Thoracic aorta (tissue), 2 donors: ENCODE measurements around the gene PTCSC3. TPM values are rescaled to one million over a fixed set of nuclear protein-coding genes. Genes with fewer than 3 reads are reported as not detected.

Experiments
- ATAC-seq: fragments of 150-250 bp; one replicate; pipeline ENCODE4 v1.8.0; 2017; ENCODE audit warnings: low read depth; ENCODE audit not compliant: insufficient number of reproducible peaks, low FRiP score
- DNase-seq: peaks from one replicate; pipeline ENCODE4 v3.0.0-alpha.2; 2020; ENCODE audit warnings: low spot score
- H3K27ac ChIP-seq, 2 donors: fragments of 200-600 bp; sonication (generic); 1 replicate in 1 of 2; 2 replicates in 1 of 2; pipeline ENCODE4 v1.5.1; 2016; ENCODE audit warnings: mild to moderate bottlenecking in 2 of 2, moderate library complexity in 2 of 2
- H3K27me3 ChIP-seq: fragments of 200-600 bp; sonication (generic); replicated peaks from 2 replicates; pipeline ENCODE4 v1.6.0; 2016; ENCODE audit warnings: mild to moderate bottlenecking; ENCODE audit not compliant: insufficient read depth
- H3K36me3 ChIP-seq: fragments of 200-600 bp; sonication (generic); one replicate; pipeline ENCODE4 v1.5.1; 2016
- H3K4me1 ChIP-seq, 2 donors: fragments of 200-600 bp; sonication (generic); 1 replicate in 1 of 2; 2 replicates in 1 of 2; pipeline versions ENCODE4 v1.5.1 to v1.6.0; 2016; ENCODE audit warnings: low read depth in 2 of 2, mild to moderate bottlenecking in 1 of 2; ENCODE audit not compliant: control insufficient read depth in 1 of 2
- H3K4me3 ChIP-seq: fragments of 200-600 bp; sonication (generic); 2 replicates; pipeline ENCODE4 v1.5.1; 2016; ENCODE audit warnings: mild to moderate bottlenecking
- H3K9me3 ChIP-seq: fragments of 200-600 bp; sonication (generic); 2 replicates; pipeline ENCODE4 v1.5.1; 2016
- CTCF ChIP-seq: fragments of 200-600 bp; sonication (generic); IDR thresholded peaks from one replicate; pipeline ENCODE4 v1.5.1; 2019; ENCODE audit warnings: antibody characterized with exemption
- total RNA-seq, 2 donors: library from RNA; depleted of rRNA; stranded (reverse); fragments of >200 nt; gene quantifications; one replicate each; pipeline versions ENCODE4 v1.1.0 to v1.2.3, GENCODE V29; 2016

Gene PTCSC3
- total RNA-seq, 2 donors from 2014 or later = not detected

DNA sequence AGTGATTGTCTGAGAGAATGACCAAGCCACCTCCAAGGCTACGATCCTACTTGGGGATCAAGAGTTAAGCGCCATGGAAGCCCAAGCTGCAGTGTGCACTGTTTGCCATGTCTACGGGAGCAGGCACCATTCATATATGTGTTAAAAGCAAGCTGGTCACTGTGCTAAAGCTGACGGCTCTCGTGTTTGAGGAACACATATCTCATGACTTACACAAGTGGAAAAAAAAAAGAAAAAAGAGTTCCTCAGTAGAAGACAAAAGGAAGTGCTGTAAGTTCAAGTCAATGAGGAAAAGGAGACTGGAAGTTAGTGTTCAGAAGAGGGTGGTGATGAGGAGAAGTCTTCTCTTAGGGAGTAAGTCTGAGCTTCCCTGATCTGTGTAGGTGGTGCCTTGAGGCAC lies 4.9 kb upstream of the PTCSC3 start:
- no peaks in the 10 kb centered on the region for H3K36me3 ChIP-seq
- DNase-seq = no peak
- H3K27ac ChIP-seq = no peak overlapping the region
- H3K4me3 ChIP-seq = no peak overlapping the region
- no peaks in the 10 kb centered on the region for H3K27me3 ChIP-seq
- no peaks in the 10 kb centered on the region for H3K4me1 ChIP-seq
- no peaks in the 10 kb centered on the region for H3K9me3 ChIP-seq
- no peak for TF ChIP-seq CTCF
- no peak for ATAC-seq

GRCh38 chr14:36177489-36177888 lies 967 bp upstream of the PTCSC3 start:
- no peak for DNase-seq
- no peak for TF ChIP-seq CTCF
- H3K9me3 ChIP-seq = no peaks in the 10 kb centered on the region

GRCh38 chr14:36174767-36175424 lies 1.6 kb downstream of the PTCSC3 start:
- H3K9me3 ChIP-seq = no peaks in the 10 kb centered on the region
- no peak for TF ChIP-seq CTCF
- ATAC-seq (no peak), DNase-seq (no peak)
- no peak overlapping the region for H3K4me3 ChIP-seq
- no peaks in the 10 kb centered on the region for H3K27me3 ChIP-seq
- no peaks in the 10 kb centered on the region for H3K4me1 ChIP-seq
- no peak overlapping the region for H3K27ac ChIP-seq
- H3K36me3 ChIP-seq = no peaks in the 10 kb centered on the region

More at GRCh38 chr14:36177489-36177888, 967 bp upstream of the PTCSC3 start:
- Histone ChIP-seq H3K4me3 (no peak overlapping the region), H3K4me1 (no peaks in the 10 kb centered on the region), H3K36me3 (no peaks in the 10 kb centered on the region), H3K27me3 (no peaks in the 10 kb centered on the region), H3K27ac (no peak overlapping the region)
- no peak for ATAC-seq

DNA sequence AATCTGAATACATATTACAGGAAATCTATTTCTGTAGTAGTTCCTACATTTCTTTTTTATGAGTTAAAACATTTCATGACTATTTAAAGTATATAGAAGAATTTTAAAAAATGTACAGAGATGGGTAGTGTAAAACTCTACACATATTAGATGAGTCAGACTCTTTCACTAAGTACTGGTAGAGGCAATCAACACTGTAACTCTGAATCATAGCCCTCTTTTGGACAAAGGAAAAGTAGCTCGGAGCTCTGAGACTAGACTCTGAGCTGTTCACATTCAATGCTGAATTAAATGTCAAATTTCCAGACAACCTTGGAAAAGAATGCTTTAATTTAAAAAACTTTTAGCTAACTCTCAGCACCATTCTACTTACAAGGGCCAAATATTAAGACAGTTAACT lies 3.4 kb downstream of the PTCSC3 start:
- no peak for DNase-seq

DNA sequence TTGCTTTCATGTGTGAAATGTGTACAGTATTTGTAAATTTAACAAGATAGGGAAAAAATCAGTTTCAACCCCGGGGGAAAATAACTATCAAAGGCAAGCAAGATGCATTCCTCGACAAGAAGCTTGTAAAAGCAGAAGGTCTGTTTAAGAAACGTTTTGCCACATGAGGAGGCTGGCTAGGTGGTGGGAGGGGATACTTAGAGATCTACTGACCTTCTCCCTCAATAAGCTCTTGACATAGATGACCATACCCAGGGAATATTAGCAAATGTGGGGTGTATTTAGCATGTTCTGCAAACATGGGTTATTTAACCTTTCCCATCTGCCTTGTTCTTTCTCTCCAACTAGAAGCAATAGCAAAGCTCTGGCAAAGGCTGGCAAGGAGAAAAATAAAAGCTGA lies 4.9 kb downstream of the PTCSC3 start:
- no peak for DNase-seq
- Histone ChIP-seq H3K36me3 (no peaks in the 10 kb centered on the region), H3K4me3 (no peak overlapping the region), H3K27me3 (no peaks in the 10 kb centered on the region), H3K4me1 (no peaks in the 10 kb centered on the region), H3K27ac (no peak overlapping the region), H3K9me3 (no peaks in the 10 kb centered on the region)
- no peak for ATAC-seq
- no peak for TF ChIP-seq CTCF

More for the DNA sequence above, 3.4 kb downstream of the PTCSC3 start:
- H3K27me3 ChIP-seq = no peaks in the 10 kb centered on the region
- H3K27ac ChIP-seq = no peak overlapping the region
- H3K36me3 ChIP-seq = no peaks in the 10 kb centered on the region
- H3K9me3 ChIP-seq = no peaks in the 10 kb centered on the region
- H3K4me1 ChIP-seq = no peaks in the 10 kb centered on the region
- ATAC-seq = no peak
- no peak overlapping the region for H3K4me3 ChIP-seq
- no peak for TF ChIP-seq CTCF
